H1 (cell line): Measurements from ENCODE around the gene CIZ1. TPM values are rescaled to one million over a fixed set of nuclear protein-coding genes. Genes with fewer than 3 reads are reported as not detected.

Source experiments
- CTCF ChIA-PET: fragments of 300-600 bp; sonication (Branson Sonifier 250); formaldehyde crosslinking; loops from one replicate; lab custom pipeline; 2021; ENCODE audit not compliant: partially characterized antibody; lab: Charles Lee
- POLR2A ChIA-PET: fragments of 300-600 bp; sonication (Branson Sonifier 250); formaldehyde crosslinking; loops from one replicate; lab custom pipeline; 2021; ENCODE audit warnings: inconsistent platforms; ENCODE audit not compliant: partially characterized antibody; lab: Charles Lee
- DNase-seq, 2 experiments: peaks; one replicate each; pipeline versions ENCODE4 v3.0.0 to v3.0.0-alpha.2; 2010 to 2022; ENCODE audit warnings: low spot score in 2 of 2, low read depth in 1 of 2, mixed read lengths in 1 of 2
- FAIRE-seq: peaks from 2 replicates; lab custom pipeline; 2011; peaks lifted over from hg19 to GRCh38; lab: Jason Lieb, UNC
- H2AFZ ChIP-seq: 2 replicates; pipeline ENCODE4 v1.8.1; 2012; ENCODE audit warnings: low read length, inconsistent platforms
- H2AK5ac ChIP-seq: 2 replicates; pipeline ENCODE4 v1.6.1; 2013; ENCODE audit warnings: low read depth, low read length
- H2BK120ac ChIP-seq: replicated peaks from 2 replicates; pipeline ENCODE3; 2013; ENCODE audit warnings: low read depth, low read length, inconsistent platforms
- H2BK12ac ChIP-seq: 2 replicates; pipeline ENCODE4 v1.6.1; 2013; ENCODE audit warnings: low read depth, low read length
- H2BK15ac ChIP-seq: 2 replicates; pipeline ENCODE4 v1.6.1; 2013; ENCODE audit warnings: low read length
- H2BK20ac ChIP-seq: 2 replicates; pipeline ENCODE4 v1.6.1; 2013; ENCODE audit warnings: low read length
- H2BK5ac ChIP-seq: 2 replicates; pipeline ENCODE4 v1.6.1; 2013; ENCODE audit warnings: low read depth, low read length
- H3K14ac ChIP-seq: 2 replicates; pipeline ENCODE4 v1.6.1; 2013; ENCODE audit warnings: inconsistent platforms; ENCODE audit not compliant: insufficient read length
- H3K18ac ChIP-seq: 2 replicates; pipeline ENCODE4 v1.6.1; 2013; ENCODE audit warnings: low read length; ENCODE audit errors: extremely low read depth
- H3K23ac ChIP-seq: 2 replicates; pipeline ENCODE4 v1.6.1; 2013; ENCODE audit warnings: inconsistent platforms; ENCODE audit not compliant: insufficient read length
- H3K23me2 ChIP-seq: 2 replicates; pipeline ENCODE4 v1.6.1; 2013; ENCODE audit warnings: low read depth, low read length
- H3K27ac ChIP-seq: 2 replicates; pipeline ENCODE4 v1.6.1; 2011; ENCODE audit warnings: low read depth, low read length, inconsistent platforms
- H3K27me3 ChIP-seq, 4 experiments: replicated peaks in 1 of 4; 1 replicate in 1 of 4; 2 replicates in 3 of 4; pipeline versions ENCODE4 v1.6.1 to v1.8.1; 2011 to 2013; ENCODE audit warnings: low read length in 3 of 4, mild to moderate bottlenecking in 3 of 4, inconsistent platforms in 2 of 4, mixed read lengths in 2 of 4, moderate library complexity in 1 of 4; ENCODE audit not compliant: control insufficient read depth in 3 of 4, insufficient read depth in 3 of 4; ENCODE audit errors: extremely low read depth in 1 of 4
- H3K36me3 ChIP-seq, 4 experiments: 2 replicates each; pipeline versions ENCODE4 v1.6.1 to v1.8.1; 2011 to 2013; ENCODE audit warnings: mild to moderate bottlenecking in 4 of 4, low read length in 3 of 4, moderate library complexity in 2 of 4, control low read depth in 1 of 4, inconsistent platforms in 1 of 4; ENCODE audit not compliant: insufficient read depth in 4 of 4, control insufficient read depth in 2 of 4
- H3K4ac ChIP-seq: replicated peaks from 2 replicates; pipeline ENCODE3; 2013; ENCODE audit warnings: low read length, low read depth, mixed read lengths, inconsistent platforms; ENCODE audit not compliant: insufficient read length
- H3K4me1 ChIP-seq, 4 experiments: replicated peaks in 1 of 4; 1 replicate in 1 of 4; 2 replicates in 3 of 4; pipeline versions ENCODE4 v1.6.1 to v1.8.1; 2011 to 2013; ENCODE audit warnings: low read length in 3 of 4, inconsistent platforms in 2 of 4, mixed read lengths in 1 of 4; ENCODE audit not compliant: insufficient read depth in 4 of 4, control insufficient read depth in 3 of 4
- H3K4me2 ChIP-seq, 2 experiments: 2 replicates each; pipeline versions ENCODE4 v1.6.1 to v1.8.1; 2011 to 2013; ENCODE audit warnings: low read depth in 2 of 2, low read length in 2 of 2, control low read depth in 1 of 2, inconsistent platforms in 1 of 2, mild to moderate bottlenecking in 1 of 2; ENCODE audit not compliant: insufficient read depth in 1 of 2
- H3K4me3 ChIP-seq, 4 experiments: fragments of 200-600, 300-600 bp in 1 of 4; sonication (generic), shearing (Covaris generic), sonication (Bioruptor Twin) in 1 of 4; 2 replicates each; pipeline versions ENCODE4 v1.5.1 to v1.8.1; 2011 to 2016; ENCODE audit warnings: low read length in 4 of 4, low read depth in 3 of 4, control low read depth in 2 of 4, inconsistent platforms in 2 of 4, mild to moderate bottlenecking in 2 of 4, mixed read lengths in 1 of 4, moderate library complexity in 1 of 4; ENCODE audit not compliant: insufficient read depth in 2 of 4; ENCODE audit errors: extremely low read depth in 1 of 4
- H3K56ac ChIP-seq: replicated peaks from 2 replicates; pipeline ENCODE3; 2013; ENCODE audit warnings: low read depth, mild to moderate bottlenecking, mixed read lengths, low read length, inconsistent platforms; ENCODE audit not compliant: insufficient read length
- H3K79me1 ChIP-seq: 2 replicates; pipeline ENCODE4 v1.6.1; 2013; ENCODE audit warnings: low read depth, low read length, control low read depth
- H3K79me2 ChIP-seq, 2 experiments: 2 replicates each; pipeline versions ENCODE4 v1.6.1 to v1.8.1; 2012 to 2013; ENCODE audit warnings: low read length in 2 of 2, mild to moderate bottlenecking in 2 of 2, inconsistent platforms in 1 of 2; ENCODE audit not compliant: insufficient read depth in 2 of 2, control insufficient read depth in 1 of 2
- H3K9ac ChIP-seq, 4 experiments: replicated peaks in 1 of 4; 1 replicate in 1 of 4; 2 replicates in 3 of 4; pipeline versions ENCODE4 v1.6.1 to v1.8.1; 2011 to 2013; ENCODE audit warnings: low read depth in 3 of 4, low read length in 3 of 4, control low read depth in 2 of 4, mild to moderate bottlenecking in 2 of 4, moderate library complexity in 2 of 4, inconsistent platforms in 1 of 4; ENCODE audit errors: extremely low read depth in 1 of 4
- H3K9me3 ChIP-seq, 2 experiments: 2 replicates each; pipeline versions ENCODE4 v1.6.1 to v1.8.1; 2012 to 2013; ENCODE audit warnings: mild to moderate bottlenecking in 2 of 2, moderate library complexity in 2 of 2, control low read depth in 1 of 2, inconsistent platforms in 1 of 2, low read depth in 1 of 2, low read length in 1 of 2, mixed read lengths in 1 of 2; ENCODE audit not compliant: insufficient read depth in 2 of 2
- H4K20me1 ChIP-seq, 2 experiments: replicated peaks in 1 of 2; 2 replicates each; pipeline versions ENCODE3 to v1.8.1; 2011 to 2013; ENCODE audit warnings: inconsistent platforms in 2 of 2, low read length in 2 of 2, mild to moderate bottlenecking in 1 of 2; ENCODE audit not compliant: insufficient read depth in 2 of 2, control insufficient read depth in 1 of 2
- H4K5ac ChIP-seq: 2 replicates; pipeline ENCODE4 v1.6.1; 2013; ENCODE audit warnings: low read length, low read depth, mixed read lengths, inconsistent platforms; ENCODE audit not compliant: insufficient read length
- H4K8ac ChIP-seq: 2 replicates; pipeline ENCODE4 v1.8.0; 2013; ENCODE audit warnings: mild to moderate bottlenecking, moderate library complexity, low read length, inconsistent platforms; ENCODE audit not compliant: insufficient read depth; ENCODE audit errors: extremely low read depth
- H4K91ac ChIP-seq: replicated peaks from 2 replicates; pipeline ENCODE3; 2013; ENCODE audit warnings: low read length, mixed read lengths, inconsistent platforms; ENCODE audit not compliant: insufficient read length
- CBX8 ChIP-seq: fragments of 300-800, 300-1000 bp; sonication (generic); IDR thresholded peaks from 2 replicates; pipeline ENCODE4 v1.7.1; 2016; ENCODE audit warnings: low read depth, low read length, borderline replicate concordance
- EGR1 ChIP-seq: IDR thresholded peaks from 2 replicates; pipeline ENCODE4 v1.6.1; 2011; ENCODE audit warnings: low read depth, low read length, borderline replicate concordance
- FOSL1 ChIP-seq: IDR thresholded peaks from 2 replicates; pipeline ENCODE4 v1.6.1; 2011; ENCODE audit warnings: mild to moderate bottlenecking, low read depth, low read length, moderate library complexity; ENCODE audit not compliant: insufficient read depth
- JUN ChIP-seq: IDR thresholded peaks from 2 replicates; pipeline ENCODE4 v1.6.1; 2011; ENCODE audit warnings: low read depth, mild to moderate bottlenecking, improper control_type of control experiment, low read length
- RFX5 ChIP-seq: IDR thresholded peaks from 2 replicates; pipeline ENCODE4 v1.6.1; 2011; ENCODE audit warnings: low read depth, low read length, improper control_type of control experiment, borderline replicate concordance
- RNF2 ChIP-seq: fragments of 200-900, 300-1000 bp; sonication (generic); IDR thresholded peaks from 2 replicates; pipeline ENCODE4 v1.7.1; 2016; ENCODE audit warnings: borderline replicate concordance, low read depth, mild to moderate bottlenecking, antibody characterized with exemption, low read length; ENCODE audit not compliant: poor library complexity, severe bottlenecking; ENCODE audit errors: missing control alignments
- TAF7 ChIP-seq: optimal IDR thresholded peaks from 2 replicates; pipeline ENCODE3; 2011; ENCODE audit warnings: low read depth, mild to moderate bottlenecking, inconsistent platforms, low read length, moderate library complexity, borderline replicate concordance
- WGBS, 2 experiments: shearing (Covaris generic) in 1 of 2; methylation state at CpG; one replicate each; pipeline versions ENCODE4 v1.1.6 to v1.1.7; 2013 to 2015; ENCODE audit warnings: low lambda C conversion rate in 2 of 2, mixed read lengths in 2 of 2, inconsistent platforms in 1 of 2, low coverage in 1 of 2, missing lambda C conversion rate in 1 of 2; ENCODE audit not compliant: insufficient replicate concordance in 2 of 2, insufficient coverage in 1 of 2, insufficient read length in 1 of 2; ENCODE audit errors: extremely low coverage in 1 of 2, missing lambda C conversion rate in 1 of 2; 5-methylcytosine and 5-hydroxymethylcytosine counted together
- polyA plus RNA-seq, 7 experiments: library from polyadenylated mRNA; depleted of rRNA in 3 of 7; stranded (reverse) in 5 of 7; unstranded in 2 of 7; fragments of >200 nt in 5 of 7; fragments of 200-250 nt in 2 of 7; gene quantifications; 1 replicate in 5 of 7; 2 replicates in 1 of 7; 4 replicates in 1 of 7; pipeline versions ENCODE4 v1.2.1 to v1.2.3, GENCODE V29; 2011 to 2013; ENCODE audit warnings: missing spikeins in 2 of 7, mixed read lengths in 2 of 7
- total RNA-seq: library from RNA; stranded (reverse); fragmentation: NEBNext Ultra II Directional; extraction: Animal tissue kit (Norgen Biotek cat#: 25700); gene quantifications from 2 replicates; pipeline ENCODE4 v1.2.1, GENCODE V29; 2021

CIZ1 gene
- total and polyA plus RNA-seq, 2 of the 8 experiments (the other 6 are each of a cell fraction or from before 2014, with no cell fraction given): 66.0 to 107 TPM

- CTCF ChIA-PET: interaction anchor here (1.6 to 6.1 kb wide), 2 partner anchors 25 to 101 kb away, joined by 3 to 74 read pairs; partner anchors contain the start of gene PTGES2
- H3K9me3 ChIP-seq: no peaks in the 10 kb centered on the region
- no peak overlapping the region for H3K4me3 ChIP-seq
- H2BK12ac ChIP-seq: no peak overlapping the region
- no peak overlapping the region for H2BK5ac ChIP-seq
- H2AFZ ChIP-seq: no peak overlapping the region
- no peak overlapping the region for H3K9ac ChIP-seq
- no peaks in the 10 kb centered on the region for H3K79me1 ChIP-seq
- FAIRE-seq: no peak
- no peak overlapping the region for H3K14ac ChIP-seq
- H3K4me2 ChIP-seq: no peak overlapping the region
- no peak overlapping the region for H3K27ac ChIP-seq
- POLR2A ChIA-PET: interaction anchor here (1.1 kb wide), 1 partner anchor 26 kb away, joined by 4 read pairs; no protein-coding TSS in a partner anchor
- no peak overlapping the region for H3K4ac ChIP-seq
- H3K18ac ChIP-seq: no peak overlapping the region
- no peak overlapping the region for H2BK120ac ChIP-seq
- 83% methylated on average over 13 of the region's 13 CpGs; no CpG with 5 or more reads in 1 of the 2 experiments for WGBS, 2 experiments
- no peak overlapping the region for H4K8ac ChIP-seq
- H4K5ac ChIP-seq: no peak overlapping the region
- no peak overlapping the region for H2BK15ac ChIP-seq
- H3K27me3 ChIP-seq: no peaks in the 10 kb centered on the region; a peak in 2 of 7 replicates
- H4K20me1 ChIP-seq: no peaks in the 10 kb centered on the region
- no peaks in the 10 kb centered on the region for H3K36me3 ChIP-seq
- DNase-seq: no peak
- H3K23ac ChIP-seq: no peak overlapping the region
- H4K91ac ChIP-seq: no peak overlapping the region
- H2BK20ac ChIP-seq: no peak overlapping the region
- H3K4me1 ChIP-seq: peaks cover 0 to 8% (median 3%) of the 10 kb centered on the region in 4 experiments; a peak in 5 of 7 replicates
- H3K79me2 ChIP-seq: no peaks in the 10 kb centered on the region
- no peak overlapping the region for H3K56ac ChIP-seq
- no peak overlapping the region for H2AK5ac ChIP-seq
- no peaks in the 10 kb centered on the region for H3K23me2 ChIP-seq
- TF ChIP-seq TAF7: no peak
- no peak for TF ChIP-seq FOSL1
- TF ChIP-seq RNF2: no peak
- no peak for TF ChIP-seq RFX5
- TF ChIP-seq EGR1: no peak
- TF ChIP-seq CBX8: no peak
- TF ChIP-seq JUN: no peak
Measured at GRCh38 chr9:128153947-128154695, 37.3 kb downstream of the CIZ1 start.
